ENCODE measurements around the gene CHEK1. TPM values are rescaled to one million over a fixed set of nuclear protein-coding genes. Genes with fewer than 3 reads are reported as not detected.

The CHEK1 gene
- total and polyA plus RNA-seq, 2 of the 8 experiments (the other 6 are each of a cell fraction or from before 2014, with no cell fraction given) = 37.7 to 133 TPM

- H3K36me3 ChIP-seq (ENCODE audit: control insufficient read depth in 2 of 4, insufficient read depth in 4 of 4, low read length in 3 of 4) = peaks cover 10 to 47% (median 33%) of the 10 kb centered on the region in 4 experiments
- FAIRE-seq (no peak), DNase-seq (ENCODE audit: low read depth in 1 of 2, low spot score in 2 of 2) (no peak)
- POLR2A ChIA-PET (ENCODE audit: partially characterized antibody) = interaction anchor here (1.8 to 2.2 kb wide), 2 partner anchors 30 to 53 kb away, joined by 6 to 8 read pairs; partner anchors contain the start of genes EI24 and STT3A
- H2AFZ ChIP-seq (ENCODE audit: low read length) = no peak overlapping the region
- H4K20me1 ChIP-seq (replicated peaks in 1 of 2; ENCODE audit: control insufficient read depth in 1 of 2, insufficient read depth in 2 of 2, low read length in 2 of 2) = no peaks in the 10 kb centered on the region
- H2BK5ac ChIP-seq (ENCODE audit: low read depth, low read length) = no peak overlapping the region
- H3K4me3 ChIP-seq (ENCODE audit: extremely low read depth in 1 of 4, insufficient read depth in 2 of 4, low read depth in 3 of 4, low read length in 4 of 4) = no peak overlapping the region
- TF ChIP-seq TCF12 (IDR thresholded peaks at IDR 0.05; ENCODE audit: low read depth, low read length) = no peak
- TF ChIP-seq ATF3 (IDR thresholded peaks at IDR 0.05; ENCODE audit: insufficient read depth, low read depth, low read length) = no peak
- TF ChIP-seq RBBP5 (IDR thresholded peaks at IDR 0.05; ENCODE audit: borderline replicate concordance, low read depth, low read length) = no peak
- no peak for TF ChIP-seq BCL11A (IDR thresholded peaks at IDR 0.05; ENCODE audit: low read depth in 2 of 2, low read length in 2 of 2)
- TF ChIP-seq ASH2L (IDR thresholded peaks at IDR 0.05; ENCODE audit: low read length) = no peak
- no peak for TF ChIP-seq FOSL1 (IDR thresholded peaks at IDR 0.05; ENCODE audit: insufficient read depth, low read depth, low read length)
- no peak for TF ChIP-seq RNF2 (IDR thresholded peaks at IDR 0.05; ENCODE audit: borderline replicate concordance, low read depth, low read length, missing control alignments, poor library complexity, severe bottlenecking)
- no peak for TF ChIP-seq SUZ12 (IDR thresholded peaks at IDR 0.05; ENCODE audit: low read length)
- TF ChIP-seq KDM4A (IDR thresholded peaks at IDR 0.05; ENCODE audit: low read depth, low read length, severe bottlenecking) = no peak
- no peak overlapping the region for H3K4ac ChIP-seq (replicated peaks; ENCODE audit: insufficient read length, low read depth, low read length)
- H3K23ac ChIP-seq (ENCODE audit: insufficient read length) = no peak overlapping the region
- H4K5ac ChIP-seq (ENCODE audit: insufficient read length, low read depth, low read length) = no peak overlapping the region
- H3K27me3 ChIP-seq (replicated peaks in 1 of 4; ENCODE audit: control insufficient read depth in 3 of 4, extremely low read depth in 1 of 4, insufficient read depth in 3 of 4, low read length in 3 of 4) = no peaks in the 10 kb centered on the region
- H3K23me2 ChIP-seq (ENCODE audit: low read depth, low read length) = peaks cover 4% of the 10 kb centered on the region
- no peak overlapping the region for H3K18ac ChIP-seq (ENCODE audit: extremely low read depth, low read length)
- no peak overlapping the region for H3K56ac ChIP-seq (replicated peaks; ENCODE audit: insufficient read length, low read depth, low read length)
- no peak overlapping the region for H4K91ac ChIP-seq (replicated peaks; ENCODE audit: insufficient read length, low read length)
- H4K8ac ChIP-seq (ENCODE audit: extremely low read depth, insufficient read depth, low read length) = no peak overlapping the region
- H2BK15ac ChIP-seq (ENCODE audit: low read length) = no peak overlapping the region
- H3K4me2 ChIP-seq (ENCODE audit: insufficient read depth in 1 of 2, low read depth in 2 of 2, low read length in 2 of 2) = no peak overlapping the region
- H3K79me1 ChIP-seq (ENCODE audit: low read depth, low read length) = no peaks in the 10 kb centered on the region; the same call in 1 of the 2 replicates
- no peak overlapping the region for H2AK5ac ChIP-seq (ENCODE audit: low read depth, low read length)
- no peak overlapping the region for H2BK120ac ChIP-seq (replicated peaks; ENCODE audit: low read depth, low read length)
- H3K4me1 ChIP-seq (replicated peaks in 1 of 4; ENCODE audit: control insufficient read depth in 3 of 4, insufficient read depth in 4 of 4, low read length in 3 of 4) = peaks cover 0 to 5% (median 2%) of the 10 kb centered on the region in 4 experiments; a peak in 3 of 7 replicates
- H3K27ac ChIP-seq (ENCODE audit: low read depth, low read length) = no peak overlapping the region
- no peak overlapping the region for H3K14ac ChIP-seq (ENCODE audit: insufficient read length)
- no peak overlapping the region for H2BK20ac ChIP-seq (ENCODE audit: low read length)
- H3K9me3 ChIP-seq (ENCODE audit: insufficient read depth in 2 of 2, low read depth in 1 of 2, low read length in 1 of 2) = no peaks in the 10 kb centered on the region
- CTCF ChIA-PET (ENCODE audit: partially characterized antibody) = interaction anchor here (0.5 to 1.3 kb wide), 4 partner anchors 14 to 1093 kb away, joined by 3 read pairs; partner anchors contain the start of gene HYLS1
- no peak overlapping the region for H2BK12ac ChIP-seq (ENCODE audit: low read depth, low read length)
- peaks cover 8 to 17% of the 10 kb centered on the region in 2 experiments; a peak in 3 of 4 replicates for H3K79me2 ChIP-seq (ENCODE audit: control insufficient read depth in 1 of 2, insufficient read depth in 2 of 2, low read length in 2 of 2)
- H3K9ac ChIP-seq (replicated peaks in 1 of 4; ENCODE audit: extremely low read depth in 1 of 4, low read depth in 3 of 4, low read length in 3 of 4) = no peak overlapping the region
- 95% methylated on average over 1 of the region's 1 CpG; no CpG with 5 or more reads in 1 of the 2 experiments for WGBS, 2 experiments (ENCODE audit: extremely low coverage in 1 of 2, insufficient coverage in 1 of 2, insufficient read length in 1 of 2, insufficient replicate concordance in 2 of 2, low coverage in 1 of 2, low lambda C conversion rate in 2 of 2, missing lambda C conversion rate in 1 of 2)
These were observed 1.9 kb upstream of the CHEK1 start for GRCh38 chr11:125623064-125623463.
